Measurements from ENCODE around the gene RBBP6.

DNA sequence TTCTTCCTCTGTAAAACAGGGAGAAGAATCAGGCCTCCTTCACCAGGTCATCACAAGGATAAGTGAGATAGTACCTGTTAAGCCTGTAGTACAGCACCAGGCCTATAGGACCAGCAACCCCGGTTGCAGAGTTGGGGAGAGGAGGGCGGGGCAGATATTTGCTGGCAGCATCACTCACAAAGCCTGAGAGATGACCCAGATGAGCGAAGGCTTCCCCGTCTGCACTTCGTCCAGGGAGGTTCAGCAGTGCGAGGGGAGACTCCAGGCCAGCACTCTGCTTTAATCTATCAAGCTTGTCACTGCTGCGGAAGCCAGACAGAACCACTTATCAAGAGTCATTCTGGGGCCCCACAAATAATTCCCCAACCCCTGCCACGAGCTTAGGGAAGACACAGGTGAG lies 15.8 kb upstream of the RBBP6 start:
- TF ChIP-seq, protein P1, sequence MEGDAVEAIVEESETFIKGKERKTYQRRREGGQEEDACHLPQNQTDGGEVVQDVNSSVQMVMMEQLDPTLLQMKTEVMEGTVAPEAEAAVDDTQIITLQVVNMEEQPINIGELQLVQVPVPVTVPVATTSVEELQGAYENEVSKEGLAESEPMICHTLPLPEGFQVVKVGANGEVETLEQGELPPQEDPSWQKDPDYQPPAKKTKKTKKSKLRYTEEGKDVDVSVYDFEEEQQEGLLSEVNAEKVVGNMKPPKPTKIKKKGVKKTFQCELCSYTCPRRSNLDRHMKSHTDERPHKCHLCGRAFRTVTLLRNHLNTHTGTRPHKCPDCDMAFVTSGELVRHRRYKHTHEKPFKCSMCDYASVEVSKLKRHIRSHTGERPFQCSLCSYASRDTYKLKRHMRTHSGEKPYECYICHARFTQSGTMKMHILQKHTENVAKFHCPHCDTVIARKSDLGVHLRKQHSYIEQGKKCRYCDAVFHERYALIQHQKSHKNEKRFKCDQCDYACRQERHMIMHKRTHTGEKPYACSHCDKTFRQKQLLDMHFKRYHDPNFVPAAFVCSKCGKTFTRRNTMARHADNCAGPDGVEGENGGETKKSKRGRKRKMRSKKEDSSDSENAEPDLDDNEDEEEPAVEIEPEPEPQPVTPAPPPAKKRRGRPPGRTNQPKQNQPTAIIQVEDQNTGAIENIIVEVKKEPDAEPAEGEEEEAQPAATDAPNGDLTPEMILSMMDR (IDR thresholded peaks at IDR 0.05), result no peak
- TF ChIP-seq POLR2A (IDR thresholded peaks at IDR 0.05), result no peak

All from adrenal gland (tissue), 5 donors.